Osteocyte (in vitro differentiated cells): ENCODE measurements around the gene USP53. TPM values are rescaled to one million over a fixed set of nuclear protein-coding genes. Genes with fewer than 3 reads are reported as not detected.
"Not testable (repeated sequence)": the region's sequence is repeated elsewhere in the genome, so short reads cannot be mapped to it uniquely, and the experiment has no call there.

ENCODE experiments used
- DNase-seq: peaks from one replicate; pipeline ENCODE4 v3.0.0; 2021; ENCODE audit warnings: mixed read lengths; ENCODE audit not compliant: unreplicated experiment; ENCODE audit errors: extremely low spot score
- H3K27ac Mint-ChIP-seq: one replicate; pipeline ENCODE4 v1.8.0; 2021; ENCODE audit warnings: mild to moderate bottlenecking, mixed read lengths; ENCODE audit not compliant: unreplicated experiment
- H3K27me3 Mint-ChIP-seq: one replicate; pipeline ENCODE4 v1.8.0; 2021; ENCODE audit warnings: mixed read lengths; ENCODE audit not compliant: unreplicated experiment
- H3K36me3 Mint-ChIP-seq: one replicate; pipeline ENCODE4 v1.8.0; 2021; ENCODE audit warnings: mixed read lengths; ENCODE audit not compliant: unreplicated experiment
- H3K4me1 Mint-ChIP-seq: one replicate; pipeline ENCODE4 v1.8.0; 2021; ENCODE audit warnings: mixed read lengths; ENCODE audit not compliant: unreplicated experiment
- H3K4me3 Mint-ChIP-seq: one replicate; pipeline ENCODE4 v1.8.0; 2021; ENCODE audit warnings: mild to moderate bottlenecking, moderate library complexity, mixed read lengths; ENCODE audit not compliant: unreplicated experiment
- H3K9me3 Mint-ChIP-seq: one replicate; pipeline ENCODE4 v1.8.0; 2021; ENCODE audit warnings: mixed read lengths; ENCODE audit not compliant: unreplicated experiment
- total RNA-seq: library from RNA; stranded (reverse); gene quantifications from 2 replicates; pipeline ENCODE4 v1.2.1, GENCODE V29; 2021
- TF ChIP-seq, protein P1 (sequence below): fragments of 200-600 bp; sonication (generic); IDR thresholded peaks from 2 replicates; pipeline ENCODE4 v1.5.0; 2021; ENCODE audit warnings: antibody characterized with exemption, mild to moderate bottlenecking, moderate library complexity

The USP53 gene
- total RNA-seq, 1 donor from 2014 or later: 15.5 TPM

DNA sequence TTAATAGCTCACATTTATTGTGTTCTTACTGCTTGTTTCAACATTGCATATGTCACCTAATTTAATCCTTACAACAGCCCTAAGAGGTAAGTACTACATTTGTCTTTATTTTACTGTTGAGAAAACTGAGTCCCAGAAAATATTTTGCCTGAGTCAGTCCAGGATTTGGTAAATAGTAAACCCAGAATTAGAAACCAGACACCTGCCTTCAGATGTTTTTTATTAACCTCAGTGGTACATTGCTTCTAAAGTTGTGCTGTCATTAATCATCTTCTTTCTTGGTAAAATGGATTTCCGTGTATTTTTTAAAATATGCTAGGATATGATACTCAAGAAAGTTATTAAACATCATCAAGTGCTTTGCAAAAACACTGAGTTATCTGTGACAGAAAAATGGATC is 31.4 kb downstream of the USP53 start:
- H3K9me3 Mint-ChIP-seq: no peaks in the 10 kb centered on the region
- TF ChIP-seq, protein P1, sequence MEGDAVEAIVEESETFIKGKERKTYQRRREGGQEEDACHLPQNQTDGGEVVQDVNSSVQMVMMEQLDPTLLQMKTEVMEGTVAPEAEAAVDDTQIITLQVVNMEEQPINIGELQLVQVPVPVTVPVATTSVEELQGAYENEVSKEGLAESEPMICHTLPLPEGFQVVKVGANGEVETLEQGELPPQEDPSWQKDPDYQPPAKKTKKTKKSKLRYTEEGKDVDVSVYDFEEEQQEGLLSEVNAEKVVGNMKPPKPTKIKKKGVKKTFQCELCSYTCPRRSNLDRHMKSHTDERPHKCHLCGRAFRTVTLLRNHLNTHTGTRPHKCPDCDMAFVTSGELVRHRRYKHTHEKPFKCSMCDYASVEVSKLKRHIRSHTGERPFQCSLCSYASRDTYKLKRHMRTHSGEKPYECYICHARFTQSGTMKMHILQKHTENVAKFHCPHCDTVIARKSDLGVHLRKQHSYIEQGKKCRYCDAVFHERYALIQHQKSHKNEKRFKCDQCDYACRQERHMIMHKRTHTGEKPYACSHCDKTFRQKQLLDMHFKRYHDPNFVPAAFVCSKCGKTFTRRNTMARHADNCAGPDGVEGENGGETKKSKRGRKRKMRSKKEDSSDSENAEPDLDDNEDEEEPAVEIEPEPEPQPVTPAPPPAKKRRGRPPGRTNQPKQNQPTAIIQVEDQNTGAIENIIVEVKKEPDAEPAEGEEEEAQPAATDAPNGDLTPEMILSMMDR: no peak
- peaks cover 18% of the 10 kb centered on the region for H3K36me3 Mint-ChIP-seq
- peaks cover 21% of the 10 kb centered on the region for H3K4me1 Mint-ChIP-seq
- H3K4me3 Mint-ChIP-seq: no peak overlapping the region
- H3K27me3 Mint-ChIP-seq: no peaks in the 10 kb centered on the region
- H3K27ac Mint-ChIP-seq: no peak overlapping the region
- DNase-seq: no peak

- no peak for DNase-seq
- TF ChIP-seq, protein P1: no peak
- Mint-ChIP-seq H3K9me3 (no peaks in the 10 kb centered on the region), H3K27ac (no peak overlapping the region), H3K4me1 (peaks cover 21% of the 10 kb centered on the region), H3K4me3 (no peak overlapping the region), H3K27me3 (no peaks in the 10 kb centered on the region), H3K36me3 (peaks cover 17% of the 10 kb centered on the region)
Observed at GRCh38 chr4:119244344-119244743, 31.8 kb downstream of the USP53 start.

GRCh38 chr4:119244832-119245231 is 32.3 kb downstream of the USP53 start:
- TF ChIP-seq, protein P1: no peak
- Mint-ChIP-seq H3K4me1 (peaks cover 21% of the 10 kb centered on the region), H3K36me3 (peaks cover 19% of the 10 kb centered on the region), H3K9me3 (no peaks in the 10 kb centered on the region), H3K27me3 (no peaks in the 10 kb centered on the region), H3K27ac (no peak overlapping the region), H3K4me3 (no peak overlapping the region)
- no peak for DNase-seq

- TF ChIP-seq, protein P1: no peak
Observed at GRCh38 chr4:119246177-119246733, 33.7 kb downstream of the USP53 start.

GRCh38 chr4:119251037-119251436 is 38.5 kb downstream of the USP53 start:
- H3K4me1 Mint-ChIP-seq, H3K9me3 Mint-ChIP-seq, H3K4me3 Mint-ChIP-seq, DNase-seq, H3K27me3 Mint-ChIP-seq, H3K27ac Mint-ChIP-seq: not testable (repeated sequence)
- H3K36me3 Mint-ChIP-seq: peaks cover 54% of the 10 kb centered on the region

More at GRCh38 chr4:119246177-119246733, 33.7 kb downstream of the USP53 start:
- DNase-seq: no peak
- Mint-ChIP-seq H3K9me3 (no peaks in the 10 kb centered on the region), H3K36me3 (peaks cover 27% of the 10 kb centered on the region), H3K4me1 (peaks cover 11% of the 10 kb centered on the region), H3K27ac (no peak overlapping the region), H3K4me3 (no peak overlapping the region), H3K27me3 (no peaks in the 10 kb centered on the region)

GRCh38 chr4:119255223-119255622 is 42.7 kb downstream of the USP53 start:
- peaks cover 51% of the 10 kb centered on the region for H3K36me3 Mint-ChIP-seq
- DNase-seq, H3K27me3 Mint-ChIP-seq, H3K27ac Mint-ChIP-seq, H3K4me3 Mint-ChIP-seq, H3K4me1 Mint-ChIP-seq, H3K9me3 Mint-ChIP-seq: not testable (repeated sequence)
